GM19328 (cell line): ENCODE measurements around the gene DYRK1A.

Experiments
- ATAC-seq: cut with Tn5 transposase; IDR thresholded peaks from one replicate; pipeline ENCODE4 v1.9.1; 2021; ENCODE audit warnings: mild to moderate bottlenecking, moderate library complexity; ENCODE audit not compliant: unreplicated experiment

Gene DYRK1A

DNA sequence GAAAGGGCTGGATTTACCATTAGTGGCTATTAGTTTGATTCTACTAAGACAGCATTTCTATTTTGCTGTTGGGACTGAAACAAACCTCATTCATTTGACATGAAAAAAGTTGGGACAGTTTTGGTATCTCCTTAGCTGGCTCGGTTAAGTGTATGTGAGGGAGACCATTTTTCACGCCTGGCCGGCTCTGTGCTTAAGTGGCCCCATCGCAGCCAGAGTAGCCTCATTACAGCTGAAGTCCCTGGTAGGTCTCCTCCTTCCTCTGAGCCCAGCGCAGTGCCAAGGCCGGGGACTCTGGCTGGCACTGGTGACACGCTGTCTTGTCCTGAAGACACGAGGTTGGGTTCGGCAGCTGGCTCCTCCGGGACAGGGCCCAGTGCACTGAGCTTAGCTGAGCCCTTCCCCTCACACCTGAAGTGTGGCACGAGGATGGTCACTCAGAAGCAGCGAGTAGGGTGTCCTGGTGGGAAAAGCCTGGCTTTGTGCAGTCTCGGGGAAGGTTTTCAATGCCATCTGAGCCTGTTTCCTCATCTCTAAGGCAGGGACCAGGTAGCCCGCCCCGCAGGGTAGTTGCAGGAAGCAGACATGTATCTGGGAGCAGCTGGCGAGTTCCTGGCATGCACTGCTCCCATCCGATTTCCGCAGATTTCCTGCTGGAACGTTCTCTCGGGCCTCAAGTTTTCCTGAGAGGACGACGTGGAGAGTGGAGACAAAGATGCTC lies 196.5 kb downstream of the DYRK1A start:
- ATAC-seq = peak; percentile 12

DNA sequence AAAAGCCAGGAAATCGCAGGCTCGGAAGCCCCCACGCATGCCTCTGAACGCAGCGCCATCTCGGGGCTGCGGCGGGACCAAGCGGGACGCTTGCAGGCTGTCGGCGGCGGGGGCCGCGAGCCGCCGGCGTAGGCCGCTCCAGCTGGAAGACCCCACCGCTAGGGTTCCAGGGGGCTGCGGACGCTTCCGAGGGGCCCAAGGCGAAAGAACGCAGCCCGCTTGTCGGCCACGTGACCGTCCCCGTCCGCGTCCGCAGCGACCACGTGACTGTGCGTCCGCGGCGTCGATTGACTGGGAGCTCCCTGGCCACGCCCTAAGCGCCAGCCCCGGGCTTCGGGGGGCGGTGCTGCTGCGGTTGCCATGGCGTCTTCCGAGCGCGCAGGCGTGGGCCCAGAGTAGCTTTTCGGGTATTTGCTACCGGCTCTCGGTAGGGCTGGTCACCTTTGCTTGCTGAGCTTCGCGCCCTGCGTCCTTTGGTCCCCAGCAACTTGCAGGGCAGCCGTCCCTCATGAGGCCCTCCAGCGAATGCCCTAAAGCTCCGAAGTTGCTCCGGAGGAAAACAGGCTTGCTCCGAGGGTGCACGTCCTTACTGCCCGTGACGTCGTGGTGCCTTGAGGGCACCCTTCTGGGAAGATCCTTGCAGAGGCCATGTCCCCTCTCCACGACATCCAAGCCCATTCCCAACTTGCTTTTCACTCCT lies 197.2 kb downstream of the DYRK1A start:
- ATAC-seq = peak; percentile 88

GRCh38 chr21:37564341-37564923 lies 197.9 kb downstream of the DYRK1A start:
- ATAC-seq = peak; percentile 33

GRCh38 chr21:37564924-37565529 lies 198.5 kb downstream of the DYRK1A start:
- no peak for ATAC-seq

- ATAC-seq = no peak
Observed at GRCh38 chr21:37565530-37566223, 199.1 kb downstream of the DYRK1A start.

DNA sequence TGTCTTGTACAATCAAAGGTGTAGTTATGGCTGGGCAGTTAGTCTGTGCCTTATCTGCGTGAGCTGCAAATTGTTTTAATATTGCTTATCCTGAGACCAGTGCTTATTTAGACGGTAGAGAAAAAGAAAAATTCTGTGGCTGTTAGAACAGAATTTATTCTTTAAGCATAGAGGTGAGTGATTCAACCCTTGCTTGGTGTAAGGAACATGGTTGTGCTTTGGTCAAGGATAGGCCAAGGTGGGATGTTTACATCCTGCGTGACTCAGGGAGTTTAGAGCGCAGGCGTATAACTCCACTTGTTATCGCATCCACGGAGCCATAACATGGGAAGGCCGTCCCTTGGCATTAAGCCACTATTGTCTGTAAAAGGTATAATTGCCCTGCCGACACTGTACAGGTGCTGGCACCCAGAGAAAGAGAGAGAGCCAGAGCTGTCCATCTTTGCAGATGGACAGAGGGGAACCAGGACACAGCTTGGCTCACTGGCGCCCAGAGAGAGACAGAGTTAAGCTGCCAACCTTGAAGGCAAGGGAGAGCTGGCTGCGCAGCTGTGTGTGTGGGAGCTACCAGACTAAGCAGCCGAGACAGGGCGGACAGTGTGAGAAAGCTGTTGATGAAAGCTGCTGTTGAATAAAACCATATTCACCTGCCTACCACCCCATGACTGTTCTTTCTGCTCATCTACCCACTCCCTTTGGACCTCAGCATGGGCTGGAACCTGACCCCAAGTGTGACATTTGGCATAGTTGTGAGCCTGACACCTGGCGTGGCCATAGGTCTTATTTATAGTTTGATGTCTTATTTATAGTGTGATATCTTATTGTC lies 200.4 kb downstream of the DYRK1A start:
- no peak for ATAC-seq

GRCh38 chr21:37568415-37568814 lies 201.8 kb downstream of the DYRK1A start:
- ATAC-seq = no peak

- no peak for ATAC-seq
Observed at GRCh38 chr21:37568916-37569315, 202.3 kb downstream of the DYRK1A start.

GRCh38 chr21:37571442-37571841 lies 204.9 kb downstream of the DYRK1A start:
- ATAC-seq = no peak

- no peak for ATAC-seq
Observed at GRCh38 chr21:37574316-37574715, 207.7 kb downstream of the DYRK1A start.

GRCh38 chr21:37574751-37575150 lies 208.2 kb downstream of the DYRK1A start:
- ATAC-seq = no peak

GRCh38 chr21:37575580-37575979 lies 209.0 kb downstream of the DYRK1A start:
- ATAC-seq = no peak
